Right ventricle myocardium superior (tissue), 1 donor: ENCODE measurements around the gene DLGAP1. TPM values are rescaled to one million over a fixed set of nuclear protein-coding genes. Genes with fewer than 3 reads are reported as not detected.

Source experiments
- ATAC-seq: fragments of 200-7000 bp; cut with Tn5 transposase; one replicate; pipeline ENCODE4 v1.9.1; 2020; ENCODE audit warnings: mild to moderate bottlenecking; ENCODE audit not compliant: poor library complexity
- DNase-seq: peaks from one replicate; pipeline ENCODE4 v3.0.0-alpha.2; 2020
- intact Hi-C: fragments of 100-400 bp; cut with DNase I; formaldehyde crosslinking; loops from one replicate; pipeline ENCODE4 v1.11.2; 2022
- total RNA-seq: library from RNA; stranded (reverse); fragmentation: NEBNext Ultra II Directional; extraction: Animal tissue kit (Norgen Biotek cat#: 25700); gene quantifications from one replicate; pipeline ENCODE4 v1.2.1, GENCODE V29; 2021
- donor health status: DM: no; HTN: yes; CAD: no; lungs with severe emphysema.

DLGAP1 gene
- total RNA-seq, 1 donor from 2014 or later: 0.08 TPM

GRCh38 chr18:3689986-3690763 is 764.9 kb downstream of the DLGAP1 start:
- DNase-seq (no peak), ATAC-seq (no peak)
- intact Hi-C loops: no loop called here

DNA sequence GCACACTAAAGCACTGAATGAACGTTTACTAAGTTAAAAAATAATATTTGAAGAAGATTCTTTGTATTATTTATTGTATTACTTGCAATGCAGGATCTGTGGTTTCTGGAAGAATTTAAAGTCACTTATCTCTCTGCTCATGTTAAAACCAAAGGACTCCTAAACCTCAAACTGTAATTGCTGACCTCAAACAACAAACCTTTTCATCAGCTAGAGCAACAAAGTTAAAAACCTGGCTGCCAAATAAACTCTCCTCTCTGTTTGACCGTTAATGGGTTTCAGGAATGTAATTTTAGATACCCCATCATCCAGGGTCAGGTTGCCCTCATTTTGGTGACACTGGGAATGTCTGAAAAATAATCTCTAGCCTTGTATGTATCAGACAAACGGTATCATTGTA is 766.0 kb downstream of the DLGAP1 start:
- no peak for ATAC-seq
- intact Hi-C loops: no loop called here
- no peak for DNase-seq

GRCh38 chr18:3688690-3689089 is 766.4 kb downstream of the DLGAP1 start:
- DNase-seq (no peak), ATAC-seq (no peak)
- intact Hi-C loops: no loop called here

DNA sequence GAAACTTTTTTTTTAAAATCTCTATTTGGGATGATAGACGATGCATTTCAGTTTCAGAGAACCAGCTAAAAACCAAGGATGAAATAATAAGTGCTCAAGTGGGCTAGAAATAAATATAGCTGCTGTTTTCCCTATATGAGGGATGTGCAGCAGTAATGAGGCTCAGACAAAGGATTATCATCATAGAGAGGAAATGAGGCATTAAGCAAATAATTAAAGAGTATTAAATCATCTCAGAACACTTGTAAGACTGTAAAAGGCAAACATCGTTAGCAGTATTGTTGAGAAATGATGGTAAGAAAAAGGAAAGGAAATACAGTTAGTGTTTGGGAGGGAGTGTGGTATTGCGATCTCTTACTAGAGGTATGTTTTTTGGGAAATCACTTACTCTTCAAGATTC is 771.6 kb downstream of the DLGAP1 start:
- no peak for DNase-seq
- intact Hi-C loops: no loop called here
- no peak for ATAC-seq

- ATAC-seq (no peak), DNase-seq (no peak)
- intact Hi-C loops: no loop called here
Measured at GRCh38 chr18:3682061-3682460, 773.0 kb downstream of the DLGAP1 start.

- DNase-seq: no peak
- intact Hi-C loops: no loop called here
- no peak for ATAC-seq
Measured at GRCh38 chr18:3679241-3679640, 775.9 kb downstream of the DLGAP1 start.

GRCh38 chr18:3675994-3676393 is 779.1 kb downstream of the DLGAP1 start:
- intact Hi-C loops: no loop called here
- ATAC-seq (no peak), DNase-seq (no peak)

GRCh38 chr18:3675446-3675845 is 779.7 kb downstream of the DLGAP1 start:
- intact Hi-C loops: no loop called here
- DNase-seq: no peak
- ATAC-seq: no peak

DNA sequence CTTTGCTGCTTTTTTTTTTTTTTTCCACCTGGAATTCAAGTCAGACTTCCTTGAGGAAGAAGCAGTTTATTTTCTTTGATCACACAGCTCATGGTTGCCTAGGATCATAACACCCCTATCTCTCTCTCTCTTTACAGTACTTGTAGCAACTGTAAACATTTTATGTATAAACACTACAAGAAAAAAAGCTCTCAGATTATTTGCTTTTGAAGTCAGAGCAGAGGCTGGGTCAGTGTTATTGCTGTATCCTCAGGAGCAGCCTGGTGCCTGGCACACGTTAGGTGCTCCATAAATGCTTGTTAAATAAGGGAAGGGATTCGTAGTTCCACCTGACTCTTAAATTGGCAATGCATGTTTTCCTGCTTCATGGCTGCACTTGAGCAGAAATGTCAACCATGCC is 783.9 kb downstream of the DLGAP1 start:
- intact Hi-C loops: no loop called here
- DNase-seq: no peak
- no peak for ATAC-seq

GRCh38 chr18:3669376-3669775 is 785.7 kb downstream of the DLGAP1 start:
- intact Hi-C loops: loop anchor here (5.0 kb wide), 1 partner anchor 217 kb away; the partner anchor contains the start of gene TGIF1
- ATAC-seq: no peak
- no peak for DNase-seq

DNA sequence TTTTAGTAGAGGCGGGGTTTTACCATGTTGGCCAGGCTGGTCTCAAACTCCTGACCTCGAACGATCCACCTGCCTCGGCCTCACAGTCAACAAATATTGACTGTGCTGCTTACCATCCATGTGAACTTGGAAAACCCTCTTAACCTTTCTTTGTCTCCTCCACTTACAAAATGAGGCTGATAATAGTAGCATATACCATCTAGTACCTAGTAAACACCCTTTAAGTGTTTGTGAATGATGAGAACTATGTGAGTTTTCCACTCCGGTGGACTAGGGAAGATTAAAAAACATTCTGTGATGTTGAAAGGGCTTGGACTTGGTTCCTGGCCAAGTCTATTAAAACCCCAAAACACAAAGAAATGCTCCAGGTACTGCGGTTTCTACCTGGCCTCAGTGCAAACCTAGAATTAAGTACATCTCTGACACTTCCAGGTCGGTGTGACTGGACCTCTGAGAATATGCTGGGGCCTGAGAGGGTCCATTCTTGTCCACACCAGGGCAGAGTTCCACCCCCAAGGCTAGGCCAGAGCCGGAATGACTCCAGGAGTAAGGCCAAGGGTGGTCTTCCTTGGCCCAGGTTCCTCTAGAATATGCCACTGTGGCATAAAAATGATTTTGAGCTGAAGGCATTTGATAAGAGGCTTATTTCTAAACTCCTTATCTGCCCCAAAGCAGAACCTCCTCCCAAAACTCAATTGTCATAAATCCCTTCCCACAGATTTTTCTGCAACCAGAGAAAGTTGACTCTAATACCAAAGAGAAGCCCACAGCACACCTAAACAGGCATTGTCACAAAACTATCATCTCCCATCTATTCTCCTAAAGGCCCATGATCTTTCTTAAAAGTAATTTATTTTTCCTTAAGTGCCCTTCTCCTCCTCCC is 787.6 kb downstream of the DLGAP1 start:
- intact Hi-C loops: loop anchor here (2.0 to 5.0 kb wide), 2 partner anchors 215 to 387 kb away; partner anchors contain the start of gene TGIF1
- ATAC-seq (no peak), DNase-seq (no peak)

GRCh38 chr18:3666526-3667254 is 788.4 kb downstream of the DLGAP1 start:
- intact Hi-C loops: loop anchor here (2.0 to 5.0 kb wide), 2 partner anchors 214 to 386 kb away; partner anchors contain the start of gene TGIF1
- peak; percentile 13 for ATAC-seq
- no peak for DNase-seq

DNA sequence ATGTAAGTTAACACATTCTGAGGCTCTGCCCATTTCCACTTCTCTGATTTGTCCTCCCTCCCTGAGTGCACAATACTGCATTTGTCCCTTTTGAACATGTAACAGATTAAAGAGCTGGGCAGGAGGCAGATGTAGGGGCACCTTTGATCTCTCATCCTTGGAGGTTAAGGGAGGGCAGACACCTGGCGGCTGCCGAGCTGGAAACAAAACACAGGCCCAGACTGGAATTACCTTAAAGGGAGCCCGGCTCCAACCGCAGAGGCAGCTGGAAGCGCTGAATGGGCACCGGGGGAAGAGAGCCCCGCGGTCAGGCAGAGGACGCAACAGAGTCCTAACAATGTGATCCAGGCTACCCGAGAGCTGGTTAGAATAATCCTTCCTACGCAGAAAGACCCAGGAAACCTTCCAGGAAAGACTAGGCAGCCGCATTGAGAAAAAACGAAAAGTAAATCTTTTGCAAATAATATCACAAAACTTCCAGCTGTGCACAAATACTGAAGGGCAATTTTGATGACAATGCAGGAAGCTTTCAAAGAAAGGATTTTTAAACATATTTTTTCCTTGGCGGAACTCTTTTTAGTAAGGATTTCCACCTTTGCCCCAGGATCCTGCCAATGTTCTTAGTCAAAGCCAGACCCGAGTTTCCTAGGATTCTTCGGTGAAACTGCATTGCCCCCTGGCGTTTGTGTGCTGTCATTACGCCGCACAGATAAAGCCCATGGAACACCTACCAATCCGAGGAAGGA is 789.2 kb downstream of the DLGAP1 start:
- peak; percentile 97 for ATAC-seq
- intact Hi-C loops: loop anchor here (2.0 to 5.0 kb wide), 2 partner anchors 214 to 385 kb away; partner anchors contain the start of gene TGIF1
- peak; percentile 83 for DNase-seq

- ATAC-seq (no peak), DNase-seq (no peak)
- intact Hi-C loops: loop anchor here (5.0 kb wide), 1 partner anchor 213 kb away; the partner anchor contains the start of gene TGIF1
Measured at GRCh38 chr18:3665204-3665603, 789.9 kb downstream of the DLGAP1 start.

GRCh38 chr18:3664563-3665178 is 790.4 kb downstream of the DLGAP1 start:
- ATAC-seq (no peak), DNase-seq (no peak)
- intact Hi-C loops: loop anchor here (5.0 kb wide), 1 partner anchor 212 kb away; the partner anchor contains the start of gene TGIF1

GRCh38 chr18:3663870-3664512 is 791.1 kb downstream of the DLGAP1 start:
- ATAC-seq: no peak
- no peak for DNase-seq
- intact Hi-C loops: no loop called here

- intact Hi-C loops: no loop called here
- DNase-seq (no peak), ATAC-seq (no peak)
Measured at GRCh38 chr18:3661989-3662388, 793.1 kb downstream of the DLGAP1 start.
